Small intestine (tissue), 7 donors: ENCODE data around the gene ABCC2. TPM values are rescaled to one million over a fixed set of nuclear protein-coding genes. Genes with fewer than 3 reads are reported as not detected.

Experiments
- DNase-seq, 2 donors: peaks; one replicate each; pipeline versions ENCODE4 v3.0.0 to v3.0.0-alpha.2; 2013
- FAIRE-seq: peaks from 2 replicates; lab custom pipeline; 2012; peaks lifted over from hg19 to GRCh38; lab: Jason Lieb, UNC
- H3K27ac ChIP-seq, 3 donors: one replicate each; pipeline ENCODE4 v1.5.1; 2013; ENCODE audit warnings: low read length in 2 of 3, mild to moderate bottlenecking in 2 of 3, control low read depth in 1 of 3, inconsistent platforms in 1 of 3, low read depth in 1 of 3, moderate library complexity in 1 of 3
- H3K27me3 ChIP-seq, 3 donors: one replicate each; pipeline ENCODE4 v1.6.1; 2013; ENCODE audit warnings: low read length in 3 of 3, inconsistent platforms in 1 of 3; ENCODE audit not compliant: control insufficient read depth in 3 of 3, insufficient read depth in 3 of 3
- H3K36me3 ChIP-seq, 3 donors: one replicate each; pipeline ENCODE4 v1.6.1; 2013; ENCODE audit warnings: low read length in 3 of 3, inconsistent platforms in 1 of 3, low read depth in 1 of 3, mild to moderate bottlenecking in 1 of 3, moderate library complexity in 1 of 3; ENCODE audit not compliant: control insufficient read depth in 3 of 3, insufficient read depth in 2 of 3
- H3K4me1 ChIP-seq, 3 donors: one replicate each; pipeline ENCODE4 v1.6.1; 2013; ENCODE audit warnings: low read length in 2 of 3, inconsistent platforms in 1 of 3, low read depth in 1 of 3, mild to moderate bottlenecking in 1 of 3, moderate library complexity in 1 of 3; ENCODE audit not compliant: control insufficient read depth in 3 of 3, insufficient read depth in 2 of 3
- H3K4me3 ChIP-seq, 3 donors: one replicate each; pipeline ENCODE4 v1.5.1; 2013; ENCODE audit warnings: low read length in 3 of 3, control low read depth in 1 of 3, inconsistent platforms in 1 of 3, low read depth in 1 of 3, mild to moderate bottlenecking in 1 of 3, moderate library complexity in 1 of 3
- H3K9me3 ChIP-seq, 2 donors: one replicate each; pipeline ENCODE4 v1.6.1; 2013; ENCODE audit warnings: low read depth in 1 of 2, low read length in 1 of 2; ENCODE audit not compliant: control insufficient read depth in 2 of 2, insufficient read depth in 1 of 2
- WGBS, 3 donors: extraction: QIAGEN DNeasy Blood & Tissue Kit; methylation state at CpG; one replicate each; pipeline ENCODE4 v1.1.7; 2013; 5-methylcytosine and 5-hydroxymethylcytosine counted together
- polyA plus RNA-seq, 4 donors: library from polyadenylated mRNA; stranded (reverse) in 3 of 4; unstranded in 1 of 4; fragments of 200-250 nt in 3 of 4; fragments of 120-200 nt in 1 of 4; gene quantifications; one replicate each; pipeline versions ENCODE4 v1.2.1 to v1.2.3, GENCODE V29; 2013
- donor health status: healthy with polysubstance abuse.
- donor health status: control.
- donor health status: control.
- donor health status: Bipolar disorder and iron deficiency.
- donor health status: healthy.

Gene ABCC2
- polyA plus RNA-seq, 4 donors: 5.6 to 91.7 (median 58.6) TPM

GRCh38 chr10:99804471-99804870 is 22.0 kb downstream of the ABCC2 start:
- 89 to 97% (median 97%) methylated on average over 3 of the region's 3 CpGs for WGBS, 3 donors
- Histone ChIP-seq H3K4me3 (no peak overlapping the region), H3K9me3 (no peaks in the 10 kb centered on the region), H3K4me1 (no peaks in the 10 kb centered on the region), H3K36me3 (peaks cover 2 to 43% (median 2%) of the 10 kb centered on the region in 3 donors), H3K27me3 (no peaks in the 10 kb centered on the region), H3K27ac (no peak overlapping the region)
- no peak for DNase-seq
- no peak for FAIRE-seq

GRCh38 chr10:99805190-99805589 is 22.8 kb downstream of the ABCC2 start:
- H3K9me3 ChIP-seq: no peaks in the 10 kb centered on the region
- no peak overlapping the region for H3K27ac ChIP-seq
- no peak for FAIRE-seq
- H3K4me3 ChIP-seq: no peak overlapping the region
- H3K36me3 ChIP-seq: peaks cover 2 to 42% (median 2%) of the 10 kb centered on the region in 3 donors
- no peaks in the 10 kb centered on the region for H3K27me3 ChIP-seq
- H3K4me1 ChIP-seq: no peaks in the 10 kb centered on the region
- WGBS, 3 donors: 86 to 96% (median 92%) methylated on average over 5 of the region's 5 CpGs
- DNase-seq: no peak

- Histone ChIP-seq H3K9me3 (no peaks in the 10 kb centered on the region), H3K4me1 (no peaks in the 10 kb centered on the region), H3K27ac (no peak overlapping the region), H3K4me3 (no peak overlapping the region), H3K27me3 (no peaks in the 10 kb centered on the region), H3K36me3 (peaks cover 2 to 41% (median 2%) of the 10 kb centered on the region in 3 donors)
- FAIRE-seq (no peak), DNase-seq (no peak)
- WGBS, 3 donors: 66 to 93% (median 67%) methylated on average over 3 of the region's 3 CpGs
These were observed 23.7 kb downstream of the ABCC2 start for GRCh38 chr10:99806091-99806490.

GRCh38 chr10:99807786-99808185 is 25.3 kb downstream of the ABCC2 start:
- H3K36me3 ChIP-seq: peaks cover 2 to 54% (median 6%) of the 10 kb centered on the region in 3 donors
- no peak for DNase-seq
- WGBS, 3 donors: 95 to 99% (median 96%) methylated on average over 2 of the region's 2 CpGs
- H3K27me3 ChIP-seq: no peaks in the 10 kb centered on the region
- H3K4me3 ChIP-seq: no peak overlapping the region
- no peaks in the 10 kb centered on the region for H3K9me3 ChIP-seq
- no peaks in the 10 kb centered on the region for H3K4me1 ChIP-seq
- no peak for FAIRE-seq
- H3K27ac ChIP-seq: no peak overlapping the region

- peaks cover 2 to 56% (median 6%) of the 10 kb centered on the region in 3 donors for H3K36me3 ChIP-seq
- no peaks in the 10 kb centered on the region for H3K4me1 ChIP-seq
- FAIRE-seq: no peak
- no peak for DNase-seq
- no peaks in the 10 kb centered on the region for H3K9me3 ChIP-seq
- no peak overlapping the region for H3K4me3 ChIP-seq
- H3K27me3 ChIP-seq: no peaks in the 10 kb centered on the region
- H3K27ac ChIP-seq: no peak overlapping the region
These were observed 25.8 kb downstream of the ABCC2 start for GRCh38 chr10:99808270-99808669.

GRCh38 chr10:99809481-99809880 is 27.0 kb downstream of the ABCC2 start:
- no peaks in the 10 kb centered on the region for H3K9me3 ChIP-seq
- peaks cover 2 to 57% (median 6%) of the 10 kb centered on the region in 3 donors for H3K36me3 ChIP-seq
- peak overlapping the region in 1 of 3 donors; percentile 84 for H3K27ac ChIP-seq
- H3K4me1 ChIP-seq: no peaks in the 10 kb centered on the region
- 79 to 91% (median 84%) methylated on average over 2 of the region's 2 CpGs for WGBS, 3 donors
- FAIRE-seq (no peak), DNase-seq (no peak)
- H3K27me3 ChIP-seq: no peaks in the 10 kb centered on the region
- H3K4me3 ChIP-seq: no peak overlapping the region

GRCh38 chr10:99809931-99810615 is 27.6 kb downstream of the ABCC2 start:
- FAIRE-seq (no peak), DNase-seq (no peak)
- no peak overlapping the region for H3K4me3 ChIP-seq
- H3K36me3 ChIP-seq: peaks cover 2 to 54% (median 6%) of the 10 kb centered on the region in 3 donors
- WGBS, 3 donors: 72 to 94% (median 87%) methylated on average over 7 of the region's 7 CpGs
- H3K27ac ChIP-seq: peak overlapping the region in 1 of 3 donors; percentile 84
- H3K4me1 ChIP-seq: no peaks in the 10 kb centered on the region
- no peaks in the 10 kb centered on the region for H3K9me3 ChIP-seq
- no peaks in the 10 kb centered on the region for H3K27me3 ChIP-seq

GRCh38 chr10:99812177-99812576 is 29.7 kb downstream of the ABCC2 start:
- peaks cover 2 to 57% (median 6%) of the 10 kb centered on the region in 3 donors for H3K36me3 ChIP-seq
- DNase-seq (no peak), FAIRE-seq (no peak)
- no peaks in the 10 kb centered on the region for H3K27me3 ChIP-seq
- H3K4me1 ChIP-seq: no peaks in the 10 kb centered on the region
- 78 to 91% (median 87%) methylated on average over 2 of the region's 2 CpGs for WGBS, 3 donors
- H3K9me3 ChIP-seq: no peaks in the 10 kb centered on the region
- H3K4me3 ChIP-seq: no peak overlapping the region
- H3K27ac ChIP-seq: no peak overlapping the region

GRCh38 chr10:99814143-99814542 is 31.7 kb downstream of the ABCC2 start:
- 91 to 93% (median 93%) methylated on average over 6 to 8 of the region's 8 CpGs for WGBS, 3 donors
- FAIRE-seq: no peak
- H3K9me3 ChIP-seq: no peaks in the 10 kb centered on the region

More at GRCh38 chr10:99814143-99814542, 31.7 kb downstream of the ABCC2 start:
- Histone ChIP-seq H3K4me3 (no peak overlapping the region), H3K27me3 (no peaks in the 10 kb centered on the region), H3K4me1 (no peaks in the 10 kb centered on the region), H3K36me3 (peaks cover 0 to 53% (median 8%) of the 10 kb centered on the region in 3 donors), H3K27ac (no peak overlapping the region)
- DNase-seq: no peak
